SK-N-SH (cell line): Measurements from ENCODE around the gene CREB3L1. TPM values are rescaled to one million over a fixed set of nuclear protein-coding genes. Genes with fewer than 3 reads are reported as not detected.

Experiments
- CTCF ChIA-PET: fragments of 300-600, 350-600 bp; formaldehyde crosslinking; extraction: SDS; loops from one replicate; lab custom pipeline; 2021; lab: Yijun Ruan, JAX
- POLR2A ChIA-PET: fragments of 350-600 bp; sonication (Branson Sonifier 250); formaldehyde crosslinking; extraction: SDS; loops from one replicate; lab custom pipeline; 2020; ENCODE audit warnings: antibody characterized with exemption, inconsistent platforms; lab: Yijun Ruan, JAX
- DNase-seq: peaks from one replicate; pipeline ENCODE4 v3.0.0; 2012
- H2AFZ ChIP-seq: fragments of 200-600 bp; sonication (generic); 2 replicates; pipeline ENCODE4 v1.8.1; 2016; ENCODE audit warnings: antibody characterized with exemption, mild to moderate bottlenecking, low read depth
- H3F3A ChIP-seq: fragments of 200-600 bp; sonication (generic); replicated peaks from 2 replicates; pipeline ENCODE3; 2016; ENCODE audit warnings: antibody characterized with exemption, mild to moderate bottlenecking; ENCODE audit not compliant: insufficient read depth
- H3K27ac ChIP-seq, 2 experiments: fragments of 200-500 bp in 1 of 2; fragments of 200-600 bp in 1 of 2; sonication (Bioruptor generic) in 1 of 2; sonication (generic), shearing (Covaris generic) in 1 of 2; 2 replicates each; pipeline versions ENCODE4 v1.5.1 to v1.6.1; 2014 to 2016; ENCODE audit warnings: low read depth in 2 of 2, inconsistent platforms in 1 of 2, low read length in 1 of 2, mild to moderate bottlenecking in 1 of 2, mixed read lengths in 1 of 2
- H3K27me3 ChIP-seq: fragments of 200-600 bp; sonication (generic), shearing (Covaris generic); 2 replicates; pipeline ENCODE4 v1.6.1; 2016; ENCODE audit warnings: mixed run types; ENCODE audit not compliant: insufficient read depth
- H3K36me3 ChIP-seq, 2 experiments: fragments of 200-500 bp in 1 of 2; fragments of 200-600 bp in 1 of 2; sonication (Bioruptor generic) in 1 of 2; sonication (generic) in 1 of 2; replicated peaks in 1 of 2; 2 replicates each; pipeline versions ENCODE3 to v1.5.1; 2014 to 2016; ENCODE audit warnings: low read length in 1 of 2, mild to moderate bottlenecking in 1 of 2; ENCODE audit not compliant: insufficient read depth in 2 of 2, control insufficient read depth in 1 of 2
- H3K4me1 ChIP-seq, 2 experiments: fragments of 200-500 bp in 1 of 2; fragments of 200-600 bp in 1 of 2; sonication (Bioruptor generic) in 1 of 2; sonication (generic), shearing (Covaris generic) in 1 of 2; 2 replicates each; pipeline versions ENCODE4 v1.5.1 to v1.6.1; 2014 to 2016; ENCODE audit warnings: low read depth in 1 of 2, low read length in 1 of 2, mixed run types in 1 of 2; ENCODE audit not compliant: insufficient read depth in 2 of 2, control insufficient read depth in 1 of 2
- H3K4me2 ChIP-seq: fragments of 200-600 bp; sonication (generic), shearing (Covaris generic); 2 replicates; pipeline ENCODE4 v1.6.1; 2017; ENCODE audit warnings: mixed run types
- H3K4me3 ChIP-seq, 2 experiments: fragments of 200-500 bp in 1 of 2; fragments of 200-600 bp in 1 of 2; sonication (Bioruptor generic) in 1 of 2; sonication (generic), shearing (Covaris generic) in 1 of 2; 2 replicates each; pipeline versions ENCODE4 v1.5.1 to v1.8.1; 2014 to 2016; ENCODE audit warnings: low read depth in 2 of 2, inconsistent platforms in 1 of 2, low read length in 1 of 2, mild to moderate bottlenecking in 1 of 2, mixed read lengths in 1 of 2, moderate library complexity in 1 of 2
- H3K79me2 ChIP-seq: fragments of 200-600 bp; sonication (generic); 2 replicates; pipeline ENCODE4 v1.8.1; 2017; ENCODE audit warnings: mild to moderate bottlenecking; ENCODE audit not compliant: insufficient read depth
- H3K9ac ChIP-seq: fragments of 200-600 bp; sonication (generic); 2 replicates; pipeline ENCODE4 v1.6.1; 2017; ENCODE audit warnings: mixed run types
- H3K9me2 ChIP-seq: fragments of 200-600 bp; sonication (generic); 2 replicates; pipeline ENCODE4 v1.6.1; 2017; ENCODE audit warnings: mixed run types
- H3K9me3 ChIP-seq: fragments of 200-600 bp; sonication (generic); 2 replicates; pipeline ENCODE4 v1.6.1; 2017; ENCODE audit warnings: mixed run types, mild to moderate bottlenecking, moderate library complexity
- H4K20me1 ChIP-seq: fragments of 200-600 bp; sonication (generic); 2 replicates; pipeline ENCODE4 v1.6.1; 2017; ENCODE audit warnings: mild to moderate bottlenecking, mixed run types; ENCODE audit not compliant: insufficient read depth
- CHD2 ChIP-seq: fragments of 150-350 bp; IDR thresholded peaks from 2 replicates; pipeline ENCODE4 v1.6.1; 2018; ENCODE audit warnings: low read length; ENCODE audit not compliant: partially characterized antibody
- EP300 ChIP-seq, 2 experiments: IDR thresholded peaks; 2 replicates each; pipeline versions ENCODE4 v1.4.0 to v1.6.1; 2012; ENCODE audit warnings: borderline replicate concordance in 1 of 2, low read depth in 1 of 2, low read length in 1 of 2
- GABPA ChIP-seq: IDR thresholded peaks from 2 replicates; pipeline ENCODE4 v1.4.0; 2012; ENCODE audit warnings: low read depth, mild to moderate bottlenecking
- GATA2 ChIP-seq: sonication (generic); formaldehyde crosslinking; IDR thresholded peaks from 2 replicates; pipeline ENCODE4 v1.5.0; 2020; ENCODE audit warnings: mild to moderate bottlenecking, missing genetic modification reagents
- MXI1 ChIP-seq: IDR thresholded peaks from 2 replicates; pipeline ENCODE4 v1.6.1; 2012; ENCODE audit warnings: mild to moderate bottlenecking, low read depth, low read length, improper control_type of control experiment
- TCF12 ChIP-seq: IDR thresholded peaks from 2 replicates; pipeline ENCODE4 v1.4.0; 2012
- WGBS: methylation state at CpG from one replicate; pipeline ENCODE4 v1.1.6; 2017; ENCODE audit warnings: low lambda C conversion rate; 5-methylcytosine and 5-hydroxymethylcytosine counted together
- polyA plus RNA-seq, 3 experiments: library from polyadenylated mRNA; depleted of rRNA; stranded (reverse); fragments of >200 nt; gene quantifications; 2 replicates each; pipeline ENCODE4 v1.2.3, GENCODE V29; 2012
- TF ChIP-seq, protein P1 (sequence below): IDR thresholded peaks from 2 replicates; pipeline ENCODE4 v1.4.0; 2012; ENCODE audit warnings: low read depth
- TF ChIP-seq, protein P2 (sequence below): fragments of 150-350 bp; IDR thresholded peaks from 2 replicates; pipeline ENCODE4 v1.6.1; 2017; ENCODE audit warnings: antibody characterized with exemption, low read length, low read depth, borderline replicate concordance
- TF ChIP-seq, protein P3 (sequence below): fragments of 200-600 bp; sonication (generic); IDR thresholded peaks from 2 replicates; pipeline ENCODE4 v1.6.1; 2017; ENCODE audit warnings: antibody characterized with exemption, mild to moderate bottlenecking, moderate library complexity
- TF ChIP-seq, protein P4 (sequence below): IDR thresholded peaks from 2 replicates; pipeline ENCODE4; 2012

Gene CREB3L1
- polyA plus RNA-seq, 1 of the 3 experiments (the other 2 are of a cell fraction): 14.0 TPM

DNA sequence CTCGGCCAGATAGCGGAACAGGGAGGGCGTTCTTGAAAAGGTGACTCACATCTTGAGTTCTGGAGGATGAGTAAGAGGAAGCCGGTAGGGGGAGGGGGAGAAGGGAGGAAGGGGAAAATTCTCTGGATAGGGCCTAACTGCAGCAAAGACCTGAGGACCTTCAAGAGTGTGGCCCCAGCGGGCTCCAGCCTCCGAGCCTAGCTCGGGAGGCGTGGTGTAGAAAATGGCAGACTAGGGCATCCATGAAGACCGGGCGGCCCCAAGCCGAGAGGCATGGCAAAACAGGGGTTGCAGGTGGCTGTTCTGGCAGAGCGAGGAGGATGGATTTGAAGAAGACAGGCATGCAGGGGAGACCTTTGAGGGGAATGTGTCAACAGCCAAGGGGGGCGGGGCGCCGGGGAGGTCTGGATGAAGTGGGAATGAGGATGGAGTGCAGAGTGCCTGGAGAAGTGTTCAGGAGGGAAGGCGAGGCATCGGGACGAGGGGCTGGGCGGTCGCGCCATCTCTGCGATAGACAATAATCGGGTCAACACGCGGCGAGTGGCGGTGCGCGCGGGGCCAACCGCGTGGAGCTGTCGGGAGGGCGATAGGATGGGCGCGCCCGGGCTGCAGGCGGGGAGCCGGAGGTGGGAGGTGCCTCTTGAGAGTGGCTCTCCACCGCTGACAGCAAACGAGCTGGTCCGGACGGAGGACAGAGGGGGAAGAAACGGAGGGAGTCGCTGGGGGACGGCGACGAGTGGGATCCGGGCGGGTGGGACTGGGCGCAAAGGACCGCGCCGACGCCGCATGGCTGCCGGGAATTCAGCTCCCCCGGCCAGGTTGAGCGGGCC is 40.0 kb upstream of the CREB3L1 start (continued):
- TF ChIP-seq GATA2 (CRISPR knock-in tag): no peak
- no peak for TF ChIP-seq CHD2

DNA sequence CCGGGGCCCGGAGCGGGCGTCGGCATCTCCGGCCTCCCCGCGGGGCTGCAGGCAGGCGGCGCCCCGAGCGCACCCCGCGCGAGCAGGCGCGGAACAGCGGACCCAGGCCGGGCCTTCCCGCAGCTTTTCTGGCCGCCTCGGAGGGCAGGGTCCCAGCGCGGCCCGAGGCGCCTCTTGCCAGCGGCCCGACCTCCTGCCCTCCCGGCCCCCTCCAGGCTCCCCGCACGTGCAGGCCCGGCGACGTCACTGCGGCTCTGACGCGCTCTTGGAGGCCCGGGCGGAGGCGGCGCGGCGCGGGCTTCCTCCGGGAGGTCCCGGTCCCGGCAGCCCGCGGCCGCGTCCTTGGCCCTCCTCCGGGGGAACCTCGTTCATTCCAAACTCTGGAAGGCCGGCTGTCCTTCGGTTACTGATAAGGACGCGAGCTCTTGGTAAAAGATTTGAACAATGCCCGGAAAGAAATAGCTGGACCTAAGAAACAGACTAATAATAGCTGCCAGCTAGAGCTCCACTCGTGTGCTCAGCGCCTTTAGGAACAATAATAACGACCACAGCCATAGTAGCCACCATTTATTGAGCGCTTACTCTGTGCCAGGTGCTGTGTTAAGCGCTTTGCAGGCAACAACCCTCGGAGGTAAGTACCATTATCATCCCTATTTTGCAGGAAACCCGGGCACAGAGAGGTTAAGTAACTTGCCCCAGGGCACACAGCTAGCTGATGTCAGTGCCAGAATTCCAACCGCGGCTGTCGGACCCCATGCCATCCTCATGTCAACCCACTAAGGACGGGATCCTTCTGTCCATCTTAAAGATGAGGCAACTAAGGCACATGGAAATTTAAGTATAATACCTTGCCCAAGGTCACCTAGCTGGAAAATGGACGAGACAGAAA is 39.1 kb upstream of the CREB3L1 start:
- Histone ChIP-seq H3K4me3 (peak overlapping the region; percentile 53 to 71), H3K79me2 (no peaks in the 10 kb centered on the region; the same call in 1 of the 2 replicates), H3K4me2 (peak overlapping the region; percentile 88), H4K20me1 (no peaks in the 10 kb centered on the region), H3K36me3 (no peaks in the 10 kb centered on the region), H3K9ac (peak overlapping the region; percentile 62; the same call in 1 of the 2 replicates), H3K9me2 (no peaks in the 10 kb centered on the region), H3K27me3 (no peaks in the 10 kb centered on the region), H2AFZ (peak overlapping the region; percentile 80), H3F3A (peaks cover 27% of the 10 kb centered on the region), H3K4me1 (peaks cover 19 to 35% of the 10 kb centered on the region in 2 experiments), H3K27ac (peak overlapping the region in 1 of 2 experiments; percentile 81; a peak in 3 of 4 replicates), H3K9me3 (no peaks in the 10 kb centered on the region)
- 1% methylated on average over 46 of the region's 70 CpGs for WGBS
- TF ChIP-seq, protein P1, sequence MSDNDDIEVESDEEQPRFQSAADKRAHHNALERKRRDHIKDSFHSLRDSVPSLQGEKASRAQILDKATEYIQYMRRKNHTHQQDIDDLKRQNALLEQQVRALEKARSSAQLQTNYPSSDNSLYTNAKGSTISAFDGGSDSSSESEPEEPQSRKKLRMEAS: peak; percentile 72
- TF ChIP-seq TCF12: no peak
- TF ChIP-seq, protein P2, sequence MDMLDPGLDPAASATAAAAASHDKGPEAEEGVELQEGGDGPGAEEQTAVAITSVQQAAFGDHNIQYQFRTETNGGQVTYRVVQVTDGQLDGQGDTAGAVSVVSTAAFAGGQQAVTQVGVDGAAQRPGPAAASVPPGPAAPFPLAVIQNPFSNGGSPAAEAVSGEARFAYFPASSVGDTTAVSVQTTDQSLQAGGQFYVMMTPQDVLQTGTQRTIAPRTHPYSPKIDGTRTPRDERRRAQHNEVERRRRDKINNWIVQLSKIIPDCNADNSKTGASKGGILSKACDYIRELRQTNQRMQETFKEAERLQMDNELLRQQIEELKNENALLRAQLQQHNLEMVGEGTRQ: no peak
- TF ChIP-seq, protein P3, sequence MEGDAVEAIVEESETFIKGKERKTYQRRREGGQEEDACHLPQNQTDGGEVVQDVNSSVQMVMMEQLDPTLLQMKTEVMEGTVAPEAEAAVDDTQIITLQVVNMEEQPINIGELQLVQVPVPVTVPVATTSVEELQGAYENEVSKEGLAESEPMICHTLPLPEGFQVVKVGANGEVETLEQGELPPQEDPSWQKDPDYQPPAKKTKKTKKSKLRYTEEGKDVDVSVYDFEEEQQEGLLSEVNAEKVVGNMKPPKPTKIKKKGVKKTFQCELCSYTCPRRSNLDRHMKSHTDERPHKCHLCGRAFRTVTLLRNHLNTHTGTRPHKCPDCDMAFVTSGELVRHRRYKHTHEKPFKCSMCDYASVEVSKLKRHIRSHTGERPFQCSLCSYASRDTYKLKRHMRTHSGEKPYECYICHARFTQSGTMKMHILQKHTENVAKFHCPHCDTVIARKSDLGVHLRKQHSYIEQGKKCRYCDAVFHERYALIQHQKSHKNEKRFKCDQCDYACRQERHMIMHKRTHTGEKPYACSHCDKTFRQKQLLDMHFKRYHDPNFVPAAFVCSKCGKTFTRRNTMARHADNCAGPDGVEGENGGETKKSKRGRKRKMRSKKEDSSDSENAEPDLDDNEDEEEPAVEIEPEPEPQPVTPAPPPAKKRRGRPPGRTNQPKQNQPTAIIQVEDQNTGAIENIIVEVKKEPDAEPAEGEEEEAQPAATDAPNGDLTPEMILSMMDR: no peak
- TF ChIP-seq MXI1: no peak
- TF ChIP-seq, protein P4, sequence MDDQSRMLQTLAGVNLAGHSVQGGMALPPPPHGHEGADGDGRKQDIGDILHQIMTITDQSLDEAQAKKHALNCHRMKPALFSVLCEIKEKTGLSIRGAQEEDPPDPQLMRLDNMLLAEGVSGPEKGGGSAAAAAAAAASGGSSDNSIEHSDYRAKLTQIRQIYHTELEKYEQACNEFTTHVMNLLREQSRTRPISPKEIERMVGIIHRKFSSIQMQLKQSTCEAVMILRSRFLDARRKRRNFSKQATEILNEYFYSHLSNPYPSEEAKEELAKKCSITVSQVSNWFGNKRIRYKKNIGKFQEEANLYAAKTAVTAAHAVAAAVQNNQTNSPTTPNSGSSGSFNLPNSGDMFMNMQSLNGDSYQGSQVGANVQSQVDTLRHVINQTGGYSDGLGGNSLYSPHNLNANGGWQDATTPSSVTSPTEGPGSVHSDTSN: no peak
- TF ChIP-seq EP300 (IDR thresholded peaks at IDR 0.05; ENCODE audit: borderline replicate concordance in 1 of 2, low read depth in 1 of 2, low read length in 1 of 2): no peak
- TF ChIP-seq GABPA: no peak
- peak; percentile 87 for DNase-seq
- CTCF ChIA-PET: interaction anchor here (0.6 to 13.2 kb wide), 42 partner anchors 8 to 488 kb away, joined by 3 to 459 read pairs (median 4); partner anchors contain the start of genes CREB3L1, DGKZ, MDK and PEX16
- POLR2A ChIA-PET: interaction anchor here (1.1 to 1.6 kb wide), 4 partner anchors 68 to 116 kb away, joined by 3 to 7 read pairs (median 4); no protein-coding TSS in a partner anchor
